HTERT RPE-1 (cell line): ENCODE measurements around the gene C1QTNF5.

ENCODE experiments used
- in situ Hi-C: fragments of 300-500 bp; cut with MboI; formaldehyde crosslinking; loops from 4 replicates; pipeline ENCODE4 v1.14.3; 2020; ENCODE audit warnings: low sequenced_read_pairs

The C1QTNF5 gene

DNA sequence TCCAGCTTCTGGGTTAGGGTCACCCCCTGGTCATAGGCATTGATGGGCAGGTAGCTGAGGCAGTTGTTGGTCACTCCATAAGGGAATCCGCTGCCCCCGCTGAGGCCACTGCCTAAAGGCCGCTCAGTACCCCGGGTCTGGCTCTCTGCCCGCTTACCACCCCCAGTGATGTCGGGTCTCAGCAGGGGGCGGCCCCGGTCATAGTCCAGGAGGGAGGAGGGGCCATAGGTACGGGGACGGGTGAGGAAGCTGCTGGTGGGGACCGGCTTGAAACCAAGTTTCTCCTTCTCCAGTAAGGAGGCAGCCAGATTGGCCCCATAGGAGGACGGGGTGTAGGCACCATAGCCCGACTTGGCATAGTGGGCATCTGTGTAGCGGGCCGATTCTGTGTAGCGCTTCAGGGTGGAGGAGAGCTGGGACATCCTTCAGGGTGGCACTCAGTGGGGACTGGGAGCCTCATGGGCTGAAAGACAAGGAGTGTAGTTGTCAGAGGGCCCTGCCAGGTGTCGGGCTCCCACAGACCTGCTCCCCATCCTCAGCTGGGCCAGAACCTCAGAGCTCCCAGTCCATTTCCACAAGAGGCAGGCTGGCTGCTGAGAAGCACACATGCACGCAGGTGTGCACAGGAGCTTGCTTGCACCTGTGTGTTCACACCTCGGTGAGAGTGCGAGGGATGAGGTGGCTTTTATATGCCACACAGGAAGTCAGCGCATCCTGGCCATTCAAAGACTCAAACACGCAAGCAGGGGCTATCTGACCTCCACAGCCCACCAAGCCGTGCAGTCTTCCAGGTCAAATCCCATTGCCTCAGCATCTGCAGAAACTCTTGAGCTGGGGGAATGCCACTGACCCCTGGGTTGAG lies 32.6 kb upstream of the C1QTNF5 start:
- in situ Hi-C loops, result no loop called here

DNA sequence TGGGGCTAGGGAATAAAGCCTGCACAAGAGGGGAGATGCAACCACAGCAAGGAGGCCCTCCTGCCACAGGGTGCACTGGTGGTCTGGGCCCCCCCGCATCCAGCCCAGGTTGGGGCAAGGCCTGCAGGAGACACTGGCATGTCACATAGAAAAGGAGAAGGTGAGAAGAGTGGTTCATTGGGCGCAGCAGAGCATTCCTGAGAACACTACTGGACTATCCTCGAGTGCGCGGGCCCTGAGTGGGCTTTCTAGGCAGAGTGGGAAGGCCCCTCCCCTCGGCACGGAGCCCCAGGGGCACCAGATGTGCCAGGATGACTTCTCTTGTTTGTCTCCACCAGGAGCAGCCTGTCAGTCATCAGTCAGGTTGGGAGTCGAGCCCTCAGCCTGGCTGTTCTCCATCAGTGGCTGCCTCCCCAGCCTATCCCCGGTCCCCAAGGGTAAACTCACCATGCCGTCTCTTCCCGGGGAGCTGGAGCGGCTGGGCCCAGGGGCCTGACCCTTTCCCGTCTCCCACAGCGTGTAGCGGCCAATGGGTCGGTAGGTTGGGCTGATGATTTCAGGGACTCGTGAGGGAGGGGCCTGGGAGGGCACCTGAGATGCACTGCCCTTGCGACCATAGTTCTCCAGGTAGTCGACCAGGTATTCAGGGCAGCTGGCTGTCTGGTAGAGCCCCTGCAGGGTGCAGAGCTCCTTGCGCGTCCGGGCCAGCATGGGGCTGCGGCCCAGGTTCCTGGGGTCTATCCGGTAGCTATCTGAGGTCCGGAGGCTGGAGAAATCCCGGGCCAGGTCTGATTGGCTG lies 31.8 kb upstream of the C1QTNF5 start:
- in situ Hi-C loops, result no loop called here

DNA sequence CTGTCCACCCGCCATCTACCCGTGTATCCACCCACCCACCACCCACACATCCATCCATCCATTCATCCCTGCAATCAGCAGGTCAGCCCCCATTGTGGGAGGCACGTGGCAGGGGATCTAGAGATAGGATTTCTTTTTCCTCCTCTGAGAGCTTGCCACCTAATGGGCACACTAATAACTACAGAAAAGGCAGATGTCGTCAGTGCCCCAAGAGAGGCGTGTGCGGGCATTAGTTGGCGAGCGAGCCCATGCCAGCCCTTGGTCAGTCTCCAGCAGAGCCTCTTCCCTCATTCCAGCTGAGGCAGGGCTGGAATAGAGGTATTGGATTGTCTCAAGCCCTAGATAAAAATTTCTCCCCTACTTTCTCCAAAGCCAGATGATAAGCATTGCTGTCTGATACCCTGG lies 31.1 kb upstream of the C1QTNF5 start:
- in situ Hi-C loops, result no loop called here

DNA sequence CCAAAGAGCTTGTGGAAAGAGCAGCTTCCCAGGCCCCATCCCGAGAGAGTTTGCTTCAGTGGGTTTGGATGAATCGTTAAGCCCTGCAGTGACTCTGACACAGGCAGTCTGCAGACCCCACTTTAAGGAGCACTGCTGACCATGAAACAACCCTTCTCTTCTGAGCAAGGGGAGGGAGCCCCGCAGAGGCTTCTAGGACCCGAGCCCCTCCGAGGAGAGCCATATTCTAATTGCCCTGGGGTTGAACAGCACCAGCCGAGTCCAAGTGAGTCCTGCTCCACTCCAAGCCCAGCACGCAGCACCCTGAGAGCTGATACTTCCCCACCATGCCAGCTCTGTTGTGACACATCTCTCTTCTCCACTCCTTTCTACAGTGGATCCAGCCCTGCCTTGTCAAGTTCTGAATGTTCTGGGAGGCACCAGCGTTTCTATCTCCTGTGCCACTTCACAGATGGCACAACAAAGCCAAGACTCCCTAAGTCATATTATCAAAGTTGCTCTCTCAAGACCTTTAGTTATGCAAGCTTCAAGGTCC lies 30.5 kb upstream of the C1QTNF5 start:
- in situ Hi-C loops, result no loop called here

DNA sequence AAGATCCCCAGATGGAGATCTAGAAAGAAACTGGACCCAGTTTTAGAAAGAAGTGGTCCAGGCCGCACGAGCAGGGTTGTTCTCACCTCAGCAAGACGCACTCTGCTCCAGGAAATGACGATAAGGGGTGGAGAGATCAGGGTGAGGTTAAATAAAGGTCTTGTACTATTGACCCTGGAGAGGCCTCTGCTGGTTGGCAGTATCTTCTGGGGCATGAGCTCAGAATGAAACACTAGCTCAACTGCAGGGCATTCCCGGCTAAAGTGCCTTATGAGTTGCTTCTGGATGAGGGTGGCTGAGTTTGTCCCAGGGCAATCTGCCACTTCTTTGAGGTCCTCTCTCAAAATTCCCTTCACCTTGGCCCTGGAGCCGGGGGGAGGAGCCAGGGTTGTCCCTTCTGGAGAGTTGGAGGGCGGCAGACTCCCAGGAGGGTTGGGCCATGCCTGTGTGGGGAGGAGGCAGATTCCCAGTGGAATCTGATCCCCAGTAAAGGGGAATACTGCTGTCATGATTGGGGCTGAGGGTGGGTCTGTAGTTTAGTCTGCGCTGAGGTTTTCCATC lies 29.9 kb upstream of the C1QTNF5 start:
- in situ Hi-C loops, result no loop called here

DNA sequence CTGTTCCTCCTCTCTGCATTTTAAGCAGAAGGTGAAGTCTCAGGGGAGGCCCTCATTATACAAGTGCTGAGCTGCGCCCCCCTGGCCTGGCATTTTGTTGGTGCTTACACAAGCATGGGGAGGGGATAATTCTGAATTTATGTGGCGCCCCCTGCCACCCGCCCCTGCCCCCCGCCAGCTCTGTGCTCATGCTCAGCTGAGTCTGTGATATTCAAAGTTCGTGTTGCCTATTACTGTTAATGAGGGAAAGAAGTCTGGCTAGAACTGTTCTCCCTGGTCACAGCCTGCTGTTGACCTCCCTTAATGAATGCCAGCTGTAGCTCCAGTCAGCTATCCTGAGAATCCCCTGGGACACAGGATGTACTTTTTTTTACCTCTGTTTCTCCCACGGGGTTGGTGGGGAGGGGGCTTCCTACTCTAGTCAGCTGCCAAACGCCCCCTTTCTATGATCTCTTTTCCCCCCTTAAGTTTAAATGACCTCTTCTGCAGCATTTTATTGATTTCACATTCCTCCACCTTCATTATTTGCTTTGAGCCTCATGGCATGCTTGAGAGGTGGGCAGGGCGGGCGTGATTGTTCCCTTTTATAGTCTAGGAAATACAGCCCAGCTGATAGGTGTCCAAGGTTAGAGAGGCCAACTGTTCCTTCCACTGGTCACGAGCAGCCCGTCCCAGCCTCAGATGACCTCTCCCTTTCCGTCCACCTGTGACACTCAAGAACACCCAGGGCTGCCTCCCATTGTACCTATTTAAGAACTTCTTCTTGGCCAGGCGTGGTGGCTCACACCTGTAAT lies 28.6 kb upstream of the C1QTNF5 start:
- in situ Hi-C loops, result no loop called here

DNA sequence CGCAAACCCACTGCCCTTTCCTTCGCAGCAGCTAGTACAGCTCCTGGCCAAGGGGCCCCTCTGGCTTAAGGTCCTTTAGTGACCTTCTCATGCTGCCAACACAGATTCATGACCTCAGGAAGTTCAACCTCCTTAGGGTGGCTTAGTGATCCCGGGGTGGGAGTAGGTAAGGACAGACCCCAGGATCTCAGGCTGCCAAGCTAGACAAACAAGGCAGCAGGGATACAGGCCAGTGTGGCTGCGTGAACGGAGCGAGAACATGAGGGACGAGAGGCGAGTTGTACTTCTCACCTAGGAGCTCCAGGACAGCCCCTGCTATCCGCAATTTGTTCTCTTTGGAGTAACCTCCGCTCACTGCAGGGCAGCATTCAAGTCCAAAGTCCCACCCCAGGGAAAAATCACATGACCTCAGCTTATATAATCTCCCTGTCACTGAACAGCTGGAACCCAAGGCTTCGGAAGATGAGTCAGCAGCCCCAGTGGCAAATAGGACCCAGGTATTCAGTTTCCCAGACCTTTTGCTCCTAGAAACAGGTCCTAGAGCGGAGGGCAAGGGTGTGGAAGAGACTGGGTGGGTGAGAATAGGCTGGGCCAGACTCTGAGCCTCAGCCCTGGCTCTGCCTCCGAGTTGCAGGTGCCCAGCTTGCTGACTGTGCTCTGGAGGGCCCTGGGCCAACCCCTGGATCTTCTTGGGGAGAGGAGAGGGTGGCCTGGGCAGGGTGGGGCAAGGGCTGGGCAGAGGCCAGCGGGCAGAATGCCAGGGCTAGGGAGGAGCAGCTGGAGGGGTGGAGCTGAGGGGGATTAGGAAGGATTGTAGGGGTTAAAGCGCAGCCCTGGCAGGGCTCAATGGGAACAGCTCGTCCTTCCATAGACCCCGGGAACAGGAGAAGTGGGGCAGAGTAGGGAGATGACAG lies 27.7 kb upstream of the C1QTNF5 start:
- in situ Hi-C loops, result no loop called here

DNA sequence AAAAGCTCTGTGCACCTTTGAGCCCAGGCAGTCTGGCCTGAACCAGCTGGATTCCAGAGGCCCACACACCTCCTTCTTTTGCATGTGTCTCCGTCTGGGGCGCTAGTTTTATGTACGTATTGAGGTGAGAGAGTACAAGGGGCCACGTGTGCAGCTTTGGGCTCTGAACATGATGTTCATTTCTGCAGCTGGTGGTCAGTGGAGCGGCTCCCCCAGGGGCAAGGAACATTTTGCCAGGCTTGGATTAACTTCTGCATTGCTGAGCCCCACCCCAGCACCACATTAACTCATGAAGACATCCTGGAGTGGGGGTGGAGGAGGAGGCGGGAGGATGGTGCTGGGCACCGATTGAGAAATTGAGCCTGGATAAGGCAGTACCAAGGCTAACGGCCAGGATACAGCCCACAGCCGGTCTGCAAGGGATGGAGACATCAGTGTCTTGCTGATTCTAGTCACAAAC lies 27.0 kb upstream of the C1QTNF5 start:
- in situ Hi-C loops, result no loop called here

DNA sequence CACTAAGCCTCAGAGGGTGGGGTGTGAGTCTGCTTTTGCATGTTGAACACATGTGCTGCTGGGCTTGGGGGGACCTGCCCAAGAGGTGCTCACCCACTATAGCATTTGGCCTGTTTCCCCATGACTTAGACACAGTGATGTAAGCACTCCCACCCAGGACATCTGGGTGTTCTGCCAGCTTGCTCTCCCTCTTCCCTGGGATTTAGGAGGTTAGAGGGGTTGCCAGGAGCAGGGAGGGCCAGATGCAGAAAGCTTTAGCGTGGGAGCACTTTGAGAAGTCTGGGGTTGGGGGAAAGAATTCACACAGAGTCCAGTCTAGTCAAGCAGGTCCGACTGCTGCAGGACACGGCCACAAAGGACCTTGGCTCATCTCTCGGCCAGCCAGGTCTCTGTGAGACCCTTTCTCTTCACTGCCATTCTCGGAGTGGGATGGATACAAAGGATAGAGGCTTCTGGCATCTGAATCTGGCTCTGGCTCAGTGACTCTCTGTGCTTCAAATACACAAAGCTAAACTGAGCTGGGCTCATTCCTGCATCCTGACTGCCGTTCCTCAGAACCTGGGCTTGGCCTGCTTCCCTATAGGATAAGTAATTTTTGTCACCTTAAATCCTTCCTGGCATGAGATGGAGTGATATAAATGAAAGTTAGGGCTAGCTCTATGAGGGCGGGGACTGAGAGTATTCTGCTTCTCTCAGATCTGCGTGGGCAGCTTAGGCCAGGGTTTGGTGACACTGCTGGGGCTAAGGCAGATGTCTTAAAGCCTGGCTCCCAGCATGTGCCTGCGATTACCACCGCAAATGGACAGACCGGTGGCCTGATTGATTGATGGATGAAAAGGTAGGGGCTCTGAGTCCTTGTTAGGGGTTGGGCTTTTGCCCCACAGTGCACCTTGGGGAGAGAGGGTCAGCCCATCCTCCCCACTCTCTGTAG lies 26.3 kb upstream of the C1QTNF5 start:
- in situ Hi-C loops, result no loop called here

DNA sequence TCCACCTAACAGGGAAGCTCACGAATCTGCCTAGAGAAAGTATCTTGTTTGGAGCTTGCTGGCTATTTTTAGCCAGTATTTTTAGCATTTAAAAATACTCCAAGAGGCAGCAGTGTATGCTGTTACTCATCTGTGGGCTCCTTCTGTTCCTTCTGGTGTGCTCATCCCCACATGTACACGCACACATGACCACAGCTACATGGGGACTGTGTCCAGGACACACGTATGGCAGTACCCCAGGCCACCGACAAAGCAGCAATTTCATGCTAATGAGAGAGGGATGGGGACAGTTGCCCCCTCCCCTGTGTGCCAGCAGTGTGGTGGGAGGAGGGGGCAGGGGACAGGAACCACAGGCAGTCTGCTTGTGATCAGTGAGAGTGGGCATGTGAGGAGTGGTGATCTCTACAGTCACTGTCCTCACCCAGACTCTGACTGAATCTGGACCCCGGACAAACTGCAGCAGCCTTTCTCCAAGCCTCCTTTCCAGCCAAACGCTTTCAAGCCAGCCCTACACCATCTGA lies 24.4 kb upstream of the C1QTNF5 start:
- in situ Hi-C loops, result no loop called here

DNA sequence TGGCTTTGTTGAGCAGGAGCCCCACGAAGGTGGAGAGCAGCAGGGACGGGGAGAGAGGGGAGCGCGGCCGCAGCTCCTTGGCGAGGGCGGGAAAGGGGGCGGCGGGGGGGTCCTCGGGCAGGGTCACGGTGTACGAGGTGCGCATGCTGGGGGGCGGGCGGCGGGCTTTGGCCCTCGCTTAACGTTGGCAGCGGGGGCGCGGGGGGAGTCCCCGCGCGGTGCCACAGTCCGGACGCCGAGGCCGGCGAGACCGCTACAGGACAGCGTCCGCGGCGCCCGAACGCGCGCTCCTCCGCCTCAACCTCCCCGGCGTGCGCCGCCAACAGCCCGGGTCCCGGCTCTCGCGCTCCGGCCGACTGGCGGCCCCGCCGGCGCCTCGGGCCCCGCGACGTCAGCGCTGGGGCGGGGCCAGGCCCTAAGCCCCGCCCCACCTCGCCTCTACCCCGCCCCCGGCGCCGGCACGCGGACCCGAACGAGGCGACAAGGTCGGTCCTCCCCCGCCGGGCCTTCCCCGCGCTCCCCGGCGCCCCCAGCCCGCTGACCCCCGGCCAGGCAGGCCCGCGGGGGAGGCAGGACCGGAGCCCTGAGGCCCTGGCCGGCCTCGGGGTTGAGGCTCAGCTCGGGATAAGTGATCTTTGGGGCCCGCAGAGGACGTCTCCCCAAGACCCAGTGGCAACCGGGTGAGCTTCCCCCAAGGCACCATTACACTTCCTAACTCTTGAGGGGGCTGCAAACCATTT lies 23.3 kb upstream of the C1QTNF5 start:
- in situ Hi-C loops, result no loop called here

DNA sequence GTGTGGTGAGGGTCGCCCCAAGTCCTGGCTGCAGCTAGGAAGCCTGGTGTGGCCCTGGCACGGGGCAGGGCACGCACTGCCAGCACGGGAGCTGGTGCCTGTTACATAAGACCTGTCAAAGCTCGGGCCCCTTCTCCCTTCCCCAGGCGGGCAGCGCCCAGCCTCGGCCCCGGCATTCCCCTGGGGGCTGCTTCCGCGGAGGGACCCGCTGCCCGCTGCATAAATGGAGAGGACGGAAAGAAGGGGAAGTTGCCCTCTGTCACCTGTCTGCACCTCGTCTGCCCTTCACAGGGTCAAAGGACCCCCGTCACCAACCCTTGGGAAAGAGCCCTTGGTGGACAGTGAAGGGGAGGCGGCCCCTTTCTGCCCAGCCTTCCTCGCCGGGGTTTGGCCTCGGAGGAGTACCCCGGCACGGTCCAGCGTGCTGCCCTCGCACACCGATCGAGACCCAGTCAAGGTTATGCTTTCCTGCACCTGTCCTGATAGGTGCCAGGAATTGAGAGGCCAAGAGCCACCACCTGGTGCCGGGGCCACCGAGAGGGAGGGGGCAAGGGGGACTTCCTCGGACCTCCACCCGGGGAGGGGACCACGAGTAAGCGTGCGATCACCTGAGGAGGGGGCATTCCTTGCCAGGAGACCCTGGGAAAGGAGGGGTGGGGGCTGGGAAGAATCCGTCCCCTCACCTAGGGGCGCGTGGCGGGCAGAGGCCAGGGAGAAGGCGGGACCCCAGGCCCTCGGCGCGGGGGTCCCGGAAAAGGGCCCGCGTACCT lies 22.6 kb upstream of the C1QTNF5 start:
- in situ Hi-C loops, result no loop called here

DNA sequence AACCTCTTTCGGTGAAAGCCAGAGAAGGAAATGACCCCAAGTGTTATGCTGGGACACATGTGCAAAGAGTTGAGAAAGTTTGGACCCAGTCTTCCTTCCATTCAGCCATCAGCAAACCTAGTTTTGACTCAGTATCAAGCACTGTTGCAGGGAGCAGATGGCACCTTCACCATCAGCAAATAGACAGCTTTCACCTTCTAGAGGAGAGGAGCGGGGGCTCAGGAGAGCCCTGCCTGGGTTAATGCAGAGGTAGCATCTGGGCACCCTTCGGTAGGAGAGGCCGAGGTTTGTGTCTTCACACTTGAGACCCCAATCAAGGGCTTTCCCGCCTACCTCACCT lies 22.0 kb upstream of the C1QTNF5 start:
- in situ Hi-C loops, result no loop called here

DNA sequence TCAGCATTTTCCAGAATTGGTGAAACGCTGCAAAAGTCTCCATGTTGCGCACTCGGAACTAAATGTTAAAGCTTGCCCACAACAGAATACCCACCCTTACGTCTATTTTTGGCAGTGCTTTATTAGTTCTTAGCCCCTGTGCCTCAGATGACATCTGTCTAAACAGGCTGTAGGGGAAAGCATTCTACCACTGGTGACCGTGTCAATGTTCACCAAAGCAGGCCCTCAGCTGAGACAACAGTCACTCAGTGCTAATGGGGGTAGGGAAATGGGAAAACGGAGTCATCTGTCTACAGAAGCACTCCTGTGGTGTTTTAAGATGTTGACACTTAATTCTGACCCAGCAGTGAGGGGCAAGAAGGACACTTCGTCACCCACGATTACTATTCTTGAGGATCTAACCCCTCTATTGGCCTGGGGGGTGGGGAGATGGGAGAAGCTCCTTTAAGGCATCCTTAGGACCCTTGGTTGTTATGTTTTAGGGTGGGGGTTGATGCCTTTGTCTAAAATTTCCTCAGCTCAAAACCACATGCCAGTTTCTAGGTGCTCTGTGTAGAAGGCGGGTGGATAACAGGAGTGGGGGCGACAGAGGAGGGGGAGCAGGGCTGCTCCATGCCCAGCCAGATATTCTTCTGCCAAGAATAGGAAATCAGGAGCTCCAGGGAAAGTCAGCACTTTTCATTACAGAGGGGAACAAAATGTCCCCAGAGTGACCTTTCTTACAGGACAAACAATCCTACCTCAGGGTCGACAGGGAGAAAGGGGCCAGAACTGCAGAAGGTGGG lies 21.4 kb upstream of the C1QTNF5 start:
- in situ Hi-C loops, result no loop called here

DNA sequence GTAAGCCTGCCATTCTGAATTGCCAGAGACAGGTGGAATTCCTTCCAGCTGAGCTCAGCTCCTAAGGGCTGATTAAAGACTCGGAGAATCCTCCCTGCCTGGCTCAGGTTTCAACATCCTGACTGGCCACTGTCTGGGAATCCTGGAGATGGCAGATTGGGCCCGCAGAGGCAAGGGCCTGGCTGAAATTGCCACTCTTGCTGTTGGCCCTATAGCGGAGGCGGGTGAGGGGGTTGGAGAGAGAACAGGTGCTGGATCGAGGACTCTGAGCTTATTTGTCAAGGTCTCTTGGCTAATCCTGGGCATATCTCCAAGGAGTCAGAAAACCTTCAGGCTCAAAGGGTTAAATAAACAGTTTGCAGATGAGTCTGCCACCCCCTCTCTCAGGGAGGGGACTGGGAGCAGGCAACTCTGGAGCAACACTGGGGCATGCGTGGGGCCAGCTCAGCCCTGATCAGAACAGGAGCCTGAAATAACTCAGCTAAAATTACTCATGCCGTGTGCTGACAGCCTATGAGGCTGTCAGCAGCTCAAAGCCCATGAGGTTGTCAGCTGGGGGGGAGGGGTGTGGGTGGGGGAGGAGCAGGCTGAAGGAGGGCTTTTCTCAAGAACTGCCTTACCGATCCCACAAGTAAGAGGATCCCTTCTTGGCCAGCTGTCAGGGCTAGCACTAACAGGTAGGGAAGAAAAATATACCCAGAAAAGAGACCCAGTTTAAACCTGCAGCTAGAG lies 20.5 kb upstream of the C1QTNF5 start:
- in situ Hi-C loops, result no loop called here
